ENCODE data around the gene RNU11.
"Not testable (repeated sequence)": the region's sequence is repeated elsewhere in the genome, so short reads cannot be mapped to it uniquely, and the experiment has no call there.

Gene RNU11

GRCh38 chr1:28648008-28648473 lies 359 bp upstream of the RNU11 start:
- Histone ChIP-seq H3K36me3 (no peaks in the 10 kb centered on the region), H3K4me1 (ENCODE audit: control insufficient read depth in 1 of 2, insufficient read depth in 1 of 2, low read depth in 1 of 2, low read length in 1 of 2) (peaks cover 43 to 50% of the 10 kb centered on the region in 2 experiments), H3K27me3 (no peaks in the 10 kb centered on the region), H3K9me3 (no peaks in the 10 kb centered on the region), H3K4me3 (ENCODE audit: low read depth in 1 of 2, low read length in 1 of 2) (peak overlapping the region; percentile 64 to 67), H3K27ac (peak overlapping the region; percentile 88)
- TF ChIP-seq, protein P1, sequence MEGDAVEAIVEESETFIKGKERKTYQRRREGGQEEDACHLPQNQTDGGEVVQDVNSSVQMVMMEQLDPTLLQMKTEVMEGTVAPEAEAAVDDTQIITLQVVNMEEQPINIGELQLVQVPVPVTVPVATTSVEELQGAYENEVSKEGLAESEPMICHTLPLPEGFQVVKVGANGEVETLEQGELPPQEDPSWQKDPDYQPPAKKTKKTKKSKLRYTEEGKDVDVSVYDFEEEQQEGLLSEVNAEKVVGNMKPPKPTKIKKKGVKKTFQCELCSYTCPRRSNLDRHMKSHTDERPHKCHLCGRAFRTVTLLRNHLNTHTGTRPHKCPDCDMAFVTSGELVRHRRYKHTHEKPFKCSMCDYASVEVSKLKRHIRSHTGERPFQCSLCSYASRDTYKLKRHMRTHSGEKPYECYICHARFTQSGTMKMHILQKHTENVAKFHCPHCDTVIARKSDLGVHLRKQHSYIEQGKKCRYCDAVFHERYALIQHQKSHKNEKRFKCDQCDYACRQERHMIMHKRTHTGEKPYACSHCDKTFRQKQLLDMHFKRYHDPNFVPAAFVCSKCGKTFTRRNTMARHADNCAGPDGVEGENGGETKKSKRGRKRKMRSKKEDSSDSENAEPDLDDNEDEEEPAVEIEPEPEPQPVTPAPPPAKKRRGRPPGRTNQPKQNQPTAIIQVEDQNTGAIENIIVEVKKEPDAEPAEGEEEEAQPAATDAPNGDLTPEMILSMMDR (IDR thresholded peaks at IDR 0.05) = no peak

GRCh38 chr1:28653063-28653462 lies 4.7 kb downstream of the RNU11 start:
- not testable (repeated sequence) for H3K9me3 ChIP-seq; H3K4me3 ChIP-seq (ENCODE audit: low read depth in 1 of 2, low read length in 1 of 2); H3K27me3 ChIP-seq; H3K27ac ChIP-seq; H3K36me3 ChIP-seq
- peaks cover 16 to 22% of the 10 kb centered on the region in 2 experiments for H3K4me1 ChIP-seq (ENCODE audit: control insufficient read depth in 1 of 2, insufficient read depth in 1 of 2, low read depth in 1 of 2, low read length in 1 of 2)

DNA sequence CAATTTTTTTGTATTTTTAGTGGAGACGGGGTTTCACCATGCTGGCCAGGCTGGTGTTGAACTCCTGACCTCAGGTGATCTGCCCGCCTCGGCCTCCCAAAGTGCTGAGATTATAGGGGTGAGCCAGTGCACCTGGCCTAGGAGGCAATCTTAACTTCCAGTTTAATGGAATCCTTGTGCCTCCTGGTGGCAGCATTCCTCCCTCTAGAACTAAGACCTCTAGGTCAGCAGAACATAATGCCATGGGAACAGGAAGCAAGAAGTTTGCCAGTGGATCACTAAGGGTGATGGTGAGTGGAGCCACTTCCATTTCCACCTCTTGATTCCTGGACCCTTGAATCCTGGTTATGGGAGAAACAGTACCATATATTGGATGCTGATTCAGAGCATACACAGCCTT lies 5.5 kb downstream of the RNU11 start:
- H3K9me3 ChIP-seq; H3K27me3 ChIP-seq; H3K4me3 ChIP-seq (ENCODE audit: low read depth in 1 of 2, low read length in 1 of 2); H3K36me3 ChIP-seq; H3K27ac ChIP-seq: not testable (repeated sequence)
- peaks cover 12 to 15% of the 10 kb centered on the region in 2 experiments for H3K4me1 ChIP-seq (ENCODE audit: control insufficient read depth in 1 of 2, insufficient read depth in 1 of 2, low read depth in 1 of 2, low read length in 1 of 2)

DNA sequence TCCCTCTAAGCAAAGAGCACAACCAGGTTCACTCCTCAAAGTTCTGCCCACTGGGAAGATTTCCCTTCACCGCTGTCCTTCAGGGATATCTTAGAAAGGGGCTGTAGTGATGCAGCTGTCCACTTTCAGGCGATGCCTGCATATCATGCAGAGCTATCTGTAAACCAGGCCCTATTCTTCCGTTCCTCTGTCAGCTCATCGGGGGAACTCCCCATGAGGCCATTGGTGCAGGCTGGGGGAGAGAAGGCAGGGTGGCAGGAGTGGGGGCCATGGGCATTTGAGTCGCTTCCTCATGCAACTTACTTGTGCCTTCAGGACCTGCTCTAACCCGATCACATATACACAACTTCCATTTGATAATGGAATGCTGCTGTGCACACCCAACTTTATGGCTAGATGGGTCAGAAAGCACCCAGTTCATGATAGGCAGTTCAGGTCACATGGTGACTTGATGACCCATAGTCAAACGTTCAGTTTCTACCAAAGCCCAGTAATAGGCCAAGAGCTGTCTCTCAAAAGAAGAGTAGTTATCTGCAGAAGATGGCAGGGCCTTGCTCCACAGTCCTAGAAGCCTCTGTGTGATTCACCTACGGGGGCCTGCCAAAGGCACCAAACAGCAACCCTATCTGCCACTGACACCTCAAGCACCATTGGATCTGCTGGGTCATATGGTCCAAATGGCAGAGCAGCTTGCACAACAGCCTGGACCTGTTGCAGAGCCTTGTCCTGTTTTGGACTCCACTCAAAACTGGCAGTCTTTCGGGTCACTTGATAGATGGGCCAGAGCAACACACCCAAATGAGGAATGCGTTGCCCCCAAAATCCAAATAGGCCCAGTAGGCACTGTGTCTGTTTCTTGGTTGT lies 7.3 kb downstream of the RNU11 start:
- H3K4me1 ChIP-seq (ENCODE audit: control insufficient read depth in 1 of 2, insufficient read depth in 1 of 2, low read depth in 1 of 2, low read length in 1 of 2); H3K4me3 ChIP-seq (ENCODE audit: low read depth in 1 of 2, low read length in 1 of 2); H3K9me3 ChIP-seq; H3K27ac ChIP-seq; H3K27me3 ChIP-seq; H3K36me3 ChIP-seq: not testable (repeated sequence)

DNA sequence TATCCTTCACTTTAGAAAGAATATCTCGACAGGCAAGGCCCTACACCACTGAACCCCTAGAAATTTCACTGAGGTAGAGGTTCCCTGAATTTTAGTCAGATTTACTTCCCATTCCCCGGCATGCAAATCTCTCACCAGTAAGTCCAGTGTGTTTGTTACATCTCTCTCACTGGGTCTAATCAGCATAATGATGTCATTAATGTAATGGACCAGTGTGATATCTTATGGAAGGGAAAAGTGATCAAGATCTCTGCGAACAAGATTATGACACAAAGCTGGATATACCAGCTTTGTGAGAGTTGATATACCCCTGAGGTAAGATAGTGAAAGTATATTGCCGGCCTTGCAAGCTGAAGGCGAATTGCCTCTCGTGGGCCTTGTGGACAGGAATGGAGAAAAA lies 7.9 kb downstream of the RNU11 start:
- Histone ChIP-seq H3K4me1 (ENCODE audit: control insufficient read depth in 1 of 2, insufficient read depth in 1 of 2, low read depth in 1 of 2, low read length in 1 of 2) (peaks cover 3 to 7% of the 10 kb centered on the region in 2 experiments), H3K27me3 (no peaks in the 10 kb centered on the region), H3K9me3 (no peaks in the 10 kb centered on the region), H3K36me3 (no peaks in the 10 kb centered on the region), H3K4me3 (ENCODE audit: low read depth in 1 of 2, low read length in 1 of 2) (no peak overlapping the region), H3K27ac (no peak overlapping the region)
- TF ChIP-seq, protein P1 (IDR thresholded peaks at IDR 0.05) = no peak

- Histone ChIP-seq H3K27me3 (no peaks in the 10 kb centered on the region), H3K36me3 (no peaks in the 10 kb centered on the region), H3K27ac (no peak overlapping the region), H3K4me1 (ENCODE audit: control insufficient read depth in 1 of 2, insufficient read depth in 1 of 2, low read depth in 1 of 2, low read length in 1 of 2) (peaks cover 13 to 15% of the 10 kb centered on the region in 2 experiments), H3K9me3 (no peaks in the 10 kb centered on the region), H3K4me3 (ENCODE audit: low read depth in 1 of 2, low read length in 1 of 2) (no peak overlapping the region)
- TF ChIP-seq, protein P1 (IDR thresholded peaks at IDR 0.05) = no peak
Measured at GRCh38 chr1:28663871-28664470, 15.6 kb downstream of the RNU11 start.

GRCh38 chr1:28666806-28667205 lies 18.4 kb downstream of the RNU11 start:
- Histone ChIP-seq H3K4me1 (ENCODE audit: control insufficient read depth in 1 of 2, insufficient read depth in 1 of 2, low read depth in 1 of 2, low read length in 1 of 2) (peaks cover 25 to 30% of the 10 kb centered on the region in 2 experiments), H3K9me3 (no peaks in the 10 kb centered on the region), H3K27ac (no peak overlapping the region), H3K36me3 (no peaks in the 10 kb centered on the region), H3K27me3 (no peaks in the 10 kb centered on the region), H3K4me3 (ENCODE audit: low read depth in 1 of 2, low read length in 1 of 2) (no peak overlapping the region)
- TF ChIP-seq, protein P1 (IDR thresholded peaks at IDR 0.05) = no peak

Data from neutrophil (primary cell).